Measurements from ENCODE around the gene DOK5. TPM values are rescaled to one million over a fixed set of nuclear protein-coding genes. Genes with fewer than 3 reads are reported as not detected.

DOK5 gene
- total and polyA plus RNA-seq, 2 donors from 2014 or later, result 4.8 to 5.4 TPM

GRCh38 chr20:54545676-54546358 lies 70.4 kb downstream of the DOK5 start:
- H3K9me3 ChIP-seq (ENCODE audit: control insufficient read depth in 2 of 3, insufficient read depth in 1 of 3, low read length in 3 of 3), result peaks cover 0 to 2% (median 0%) of the 10 kb centered on the region in 3 donors
- FAIRE-seq, result no peak
- intact Hi-C loops (cut with DNase I), result no loop called here
- H3K36me3 ChIP-seq (ENCODE audit: control insufficient read depth in 2 of 3, insufficient read depth in 3 of 3, low read length in 3 of 3), result no peaks in the 10 kb centered on the region
- DNase-seq, result no peak
- no peaks in the 10 kb centered on the region for H3K27me3 ChIP-seq (ENCODE audit: control insufficient read depth, insufficient read depth, low read length)
- no peak for TF ChIP-seq CTCF (IDR thresholded peaks at IDR 0.05; ENCODE audit: borderline replicate concordance, extremely low read depth, insufficient read depth)
- no peak overlapping the region for H3K27ac ChIP-seq (ENCODE audit: low read depth in 2 of 2, low read length in 2 of 2)
- no peaks in the 10 kb centered on the region for H3K4me1 ChIP-seq (ENCODE audit: control insufficient read depth in 2 of 3, insufficient read depth in 2 of 3, low read depth in 1 of 3, low read length in 3 of 3)
- H3K9ac ChIP-seq (ENCODE audit: low read length in 3 of 3), result no peak overlapping the region
- no peak overlapping the region for H3K4me3 ChIP-seq (ENCODE audit: low read length in 3 of 3)

GRCh38 chr20:54548849-54549248 lies 73.5 kb downstream of the DOK5 start:
- intact Hi-C loops (cut with DNase I), result no loop called here
- Histone ChIP-seq H3K27me3 (ENCODE audit: control insufficient read depth, insufficient read depth, low read length) (no peaks in the 10 kb centered on the region), H3K4me3 (ENCODE audit: low read length in 3 of 3) (no peak overlapping the region), H3K9ac (ENCODE audit: low read length in 3 of 3) (no peak overlapping the region), H3K4me1 (ENCODE audit: control insufficient read depth in 2 of 3, insufficient read depth in 2 of 3, low read depth in 1 of 3, low read length in 3 of 3) (no peaks in the 10 kb centered on the region), H3K36me3 (ENCODE audit: control insufficient read depth in 2 of 3, insufficient read depth in 3 of 3, low read length in 3 of 3) (no peaks in the 10 kb centered on the region), H3K27ac (ENCODE audit: low read depth in 2 of 2, low read length in 2 of 2) (no peak overlapping the region), H3K9me3 (ENCODE audit: control insufficient read depth in 2 of 3, insufficient read depth in 1 of 3, low read length in 3 of 3) (peaks cover 0 to 2% (median 0%) of the 10 kb centered on the region in 3 donors)
- no peak for TF ChIP-seq CTCF (IDR thresholded peaks at IDR 0.05; ENCODE audit: borderline replicate concordance, extremely low read depth, insufficient read depth)
- DNase-seq (no peak), FAIRE-seq (no peak)

- intact Hi-C loops (cut with DNase I), result no loop called here
- TF ChIP-seq CTCF (IDR thresholded peaks at IDR 0.05; ENCODE audit: borderline replicate concordance, extremely low read depth, insufficient read depth), result no peak
- Histone ChIP-seq H3K27me3 (ENCODE audit: control insufficient read depth, insufficient read depth, low read length) (no peaks in the 10 kb centered on the region), H3K4me3 (ENCODE audit: low read length in 3 of 3) (no peak overlapping the region), H3K9me3 (ENCODE audit: control insufficient read depth in 2 of 3, insufficient read depth in 1 of 3, low read length in 3 of 3) (peaks cover 0 to 2% (median 0%) of the 10 kb centered on the region in 3 donors), H3K4me1 (ENCODE audit: control insufficient read depth in 2 of 3, insufficient read depth in 2 of 3, low read depth in 1 of 3, low read length in 3 of 3) (no peaks in the 10 kb centered on the region), H3K9ac (ENCODE audit: low read length in 3 of 3) (no peak overlapping the region), H3K27ac (ENCODE audit: low read depth in 2 of 2, low read length in 2 of 2) (no peak overlapping the region), H3K36me3 (ENCODE audit: control insufficient read depth in 2 of 3, insufficient read depth in 3 of 3, low read length in 3 of 3) (no peaks in the 10 kb centered on the region)
- DNase-seq (no peak), FAIRE-seq (no peak)
Observed at GRCh38 chr20:54549658-54550326, 74.4 kb downstream of the DOK5 start.

Measured in kidney (tissue), 14 donors.